Natural killer cell (primary cell): ENCODE measurements around the gene PWWP2B. TPM values are rescaled to one million over a fixed set of nuclear protein-coding genes. Genes with fewer than 3 reads are reported as not detected.

Experiments used
- ATAC-seq, 3 donors: fragments of 150-1000 bp in 2 of 3; fragments of 200-7000 bp in 1 of 3; cut with Tn5 transposase; 1 replicate in 1 of 3; 2 replicates in 2 of 3; pipeline ENCODE4 v1.10.0; 2021; ENCODE audit warnings: mild to moderate bottlenecking in 2 of 3, moderate library complexity in 2 of 3
- DNase-seq, 2 donors: peaks; one replicate each; pipeline versions ENCODE4 v3.0.0 to v3.0.0-alpha.2; 2013 to 2021; ENCODE audit warnings: mixed read lengths in 1 of 2
- H3K27ac ChIP-seq: one replicate; pipeline ENCODE4 v1.5.1; 2013; ENCODE audit warnings: mild to moderate bottlenecking, low read length
- H3K27me3 ChIP-seq: one replicate; pipeline ENCODE4 v1.6.1; 2013; ENCODE audit warnings: low read length; ENCODE audit not compliant: control insufficient read depth, insufficient read depth
- H3K36me3 ChIP-seq: one replicate; pipeline ENCODE4 v1.6.1; 2013; ENCODE audit warnings: low read length; ENCODE audit not compliant: control insufficient read depth, insufficient read depth
- H3K4me1 ChIP-seq: one replicate; pipeline ENCODE4 v1.6.1; 2013; ENCODE audit warnings: low read length; ENCODE audit not compliant: control insufficient read depth, insufficient read depth
- H3K4me3 ChIP-seq: one replicate; pipeline ENCODE4 v1.5.1; 2013; ENCODE audit warnings: low read length
- H3K9me3 ChIP-seq: one replicate; pipeline ENCODE4 v1.6.1; 2013; ENCODE audit warnings: low read length; ENCODE audit not compliant: control insufficient read depth, insufficient read depth
- H3K27ac Mint-ChIP-seq, 2 donors: one replicate each; pipeline ENCODE4 v1.8.0; 2022; ENCODE audit warnings: mild to moderate bottlenecking in 2 of 2, mixed read lengths in 2 of 2, moderate library complexity in 1 of 2
- H3K27me3 Mint-ChIP-seq, 2 donors: one replicate each; pipeline ENCODE4 v1.8.0; 2022; ENCODE audit warnings: low read depth in 2 of 2, mixed read lengths in 2 of 2
- H3K36me3 Mint-ChIP-seq: one replicate; pipeline ENCODE4 v1.8.0; 2022; ENCODE audit warnings: mixed read lengths
- H3K4me1 Mint-ChIP-seq, 2 donors: one replicate each; pipeline ENCODE4 v1.8.0; 2022; ENCODE audit warnings: mixed read lengths in 2 of 2
- H3K4me3 Mint-ChIP-seq: one replicate; pipeline ENCODE4 v1.8.0; 2022; ENCODE audit warnings: mild to moderate bottlenecking, moderate library complexity, mixed read lengths
- H3K9me3 Mint-ChIP-seq, 2 donors: one replicate each; pipeline ENCODE4 v1.8.0; 2022; ENCODE audit warnings: mixed read lengths in 2 of 2
- CTCF ChIP-seq: fragments of 200-600 bp; IDR thresholded peaks from one replicate; pipeline ENCODE4 v1.8.0; 2022; ENCODE audit warnings: antibody characterized with exemption
- WGBS: methylation state at CpG from one replicate; pipeline ENCODE4 v1.1.7; 2013; ENCODE audit warnings: missing lambda C conversion rate; ENCODE audit not compliant: insufficient coverage; 5-methylcytosine and 5-hydroxymethylcytosine counted together
- intact Hi-C: fragments of 100-400 bp; cut with micrococcal nuclease; formaldehyde crosslinking; loops from one replicate; pipeline ENCODE4 v1.14.2; 2022
- total RNA-seq, 4 donors: library from RNA; stranded (reverse); fragments of 120-200 nt in 1 of 4; gene quantifications; one replicate each; pipeline versions ENCODE4 v1.2.3 to v1.2.4, GENCODE V29; 2013 to 2022

The PWWP2B gene
- total RNA-seq, 3 donors from 2014 or later (not counting 1 experiment from before 2014, with no cell fraction given) = 23.7 to 29.5 (median 24.4) TPM

DNA sequence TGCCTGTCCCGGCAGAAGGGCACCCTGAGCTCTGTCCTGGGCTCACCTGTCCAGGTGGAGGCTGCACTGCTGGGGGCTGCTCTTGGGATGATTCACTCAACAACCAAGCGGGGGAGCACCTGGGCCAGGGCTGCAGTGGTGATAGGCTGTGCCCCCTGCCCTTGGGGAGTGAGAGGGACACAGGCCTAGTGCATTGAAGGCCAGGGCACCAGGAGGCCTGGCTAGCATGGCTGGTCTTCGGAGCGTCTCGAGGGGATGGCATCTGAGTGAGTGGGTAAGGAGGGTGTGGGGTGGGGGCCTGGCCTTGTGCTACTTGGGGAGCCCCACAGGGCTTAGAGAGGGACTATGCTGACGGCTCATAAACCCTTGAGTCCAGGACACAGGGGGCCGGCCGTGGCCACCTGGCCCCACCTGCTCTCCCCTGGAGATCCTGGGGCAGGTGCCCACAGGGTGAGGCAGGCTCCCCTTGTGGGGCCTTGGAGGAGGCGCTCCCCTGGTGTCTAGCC is 3.1 kb downstream of the PWWP2B start:
- Mint-ChIP-seq H3K9me3 (no peaks in the 10 kb centered on the region), H3K4me3 (no peak overlapping the region), H3K36me3 (no peaks in the 10 kb centered on the region), H3K27me3 (no peaks in the 10 kb centered on the region), H3K27ac (peak overlapping the region; percentile 23 to 70), H3K4me1 (peaks cover 5 to 23% of the 10 kb centered on the region in 2 donors)
- H3K27ac ChIP-seq = no peak overlapping the region
- ATAC-seq = no peak
- no peak for DNase-seq
- no peaks in the 10 kb centered on the region for H3K27me3 ChIP-seq
- H3K36me3 ChIP-seq = no peaks in the 10 kb centered on the region
- peaks cover 55% of the 10 kb centered on the region for H3K4me1 ChIP-seq
- 91% methylated on average over 9 of the region's 9 CpGs for WGBS
- no peak overlapping the region for H3K4me3 ChIP-seq
- TF ChIP-seq CTCF = no peak
- intact Hi-C loops = no loop called here
- no peaks in the 10 kb centered on the region for H3K9me3 ChIP-seq

DNA sequence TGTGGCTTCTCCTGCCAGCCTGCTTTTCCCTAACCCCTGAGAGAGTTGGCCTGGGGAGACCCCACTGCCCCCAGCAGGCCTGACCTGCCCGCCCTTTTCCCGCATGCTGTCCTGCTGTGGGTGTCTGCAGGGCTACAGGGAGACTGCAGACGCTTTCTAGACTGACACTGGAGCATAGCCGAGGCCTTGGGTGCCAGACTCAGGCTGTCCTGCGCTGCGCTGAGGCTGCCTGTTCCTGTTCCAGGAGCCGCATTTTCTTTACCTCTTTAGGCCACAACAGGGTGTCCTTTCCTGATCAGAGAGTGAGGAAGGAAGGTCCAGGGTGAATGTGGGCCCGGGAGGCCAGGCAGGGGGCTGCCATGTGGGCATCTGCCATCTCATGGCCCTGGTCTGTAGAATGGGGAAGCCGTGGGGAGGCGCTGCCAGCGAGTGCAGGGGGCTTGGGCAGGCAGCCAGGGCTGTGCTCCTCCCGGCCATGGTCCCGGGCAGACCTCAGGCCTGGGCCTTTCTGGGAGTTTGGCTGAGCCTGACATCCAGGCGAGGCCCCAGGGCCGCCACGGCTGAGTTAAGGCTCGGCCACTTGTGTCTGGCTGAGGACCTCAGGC is 3.6 kb downstream of the PWWP2B start:
- Mint-ChIP-seq H3K9me3 (no peaks in the 10 kb centered on the region), H3K36me3 (no peaks in the 10 kb centered on the region), H3K27ac (peak overlapping the region; percentile 41 to 70), H3K4me3 (peak overlapping the region; percentile 13), H3K27me3 (no peaks in the 10 kb centered on the region), H3K4me1 (peaks cover 5 to 21% of the 10 kb centered on the region in 2 donors)
- intact Hi-C loops = no loop called here
- ATAC-seq = no peak
- peaks cover 2% of the 10 kb centered on the region for H3K36me3 ChIP-seq
- WGBS = 62% methylated on average over 17 of the region's 17 CpGs
- peaks cover 49% of the 10 kb centered on the region for H3K4me1 ChIP-seq
- H3K27ac ChIP-seq = no peak overlapping the region
- no peak for TF ChIP-seq CTCF
- no peak for DNase-seq
- no peaks in the 10 kb centered on the region for H3K27me3 ChIP-seq
- H3K9me3 ChIP-seq = no peaks in the 10 kb centered on the region
- no peak overlapping the region for H3K4me3 ChIP-seq

GRCh38 chr10:132401401-132402118 is 4.6 kb downstream of the PWWP2B start:
- H3K27me3 Mint-ChIP-seq = no peaks in the 10 kb centered on the region
- H3K27ac Mint-ChIP-seq = no peak overlapping the region
- Histone ChIP-seq H3K36me3 (peaks cover 11% of the 10 kb centered on the region), H3K9me3 (no peaks in the 10 kb centered on the region), H3K27ac (no peak overlapping the region), H3K27me3 (no peaks in the 10 kb centered on the region), H3K4me1 (peaks cover 53% of the 10 kb centered on the region), H3K4me3 (no peak overlapping the region)
- TF ChIP-seq CTCF = no peak
- H3K36me3 Mint-ChIP-seq = no peaks in the 10 kb centered on the region
- no peaks in the 10 kb centered on the region for H3K9me3 Mint-ChIP-seq
- H3K4me3 Mint-ChIP-seq = no peak overlapping the region
- intact Hi-C loops = no loop called here
- H3K4me1 Mint-ChIP-seq = peaks cover 5 to 26% of the 10 kb centered on the region in 2 donors
- WGBS = 79% methylated on average over 20 of the region's 20 CpGs
- no peak for ATAC-seq
- no peak for DNase-seq
